Kidney capillary endothelial cell (primary cell): Measurements from ENCODE around the gene THEM5.

Source experiments
- DNase-seq: peaks from one replicate; pipeline ENCODE4 v3.0.0-alpha.2; 2018; ENCODE audit warnings: low spot score

Gene THEM5

DNA sequence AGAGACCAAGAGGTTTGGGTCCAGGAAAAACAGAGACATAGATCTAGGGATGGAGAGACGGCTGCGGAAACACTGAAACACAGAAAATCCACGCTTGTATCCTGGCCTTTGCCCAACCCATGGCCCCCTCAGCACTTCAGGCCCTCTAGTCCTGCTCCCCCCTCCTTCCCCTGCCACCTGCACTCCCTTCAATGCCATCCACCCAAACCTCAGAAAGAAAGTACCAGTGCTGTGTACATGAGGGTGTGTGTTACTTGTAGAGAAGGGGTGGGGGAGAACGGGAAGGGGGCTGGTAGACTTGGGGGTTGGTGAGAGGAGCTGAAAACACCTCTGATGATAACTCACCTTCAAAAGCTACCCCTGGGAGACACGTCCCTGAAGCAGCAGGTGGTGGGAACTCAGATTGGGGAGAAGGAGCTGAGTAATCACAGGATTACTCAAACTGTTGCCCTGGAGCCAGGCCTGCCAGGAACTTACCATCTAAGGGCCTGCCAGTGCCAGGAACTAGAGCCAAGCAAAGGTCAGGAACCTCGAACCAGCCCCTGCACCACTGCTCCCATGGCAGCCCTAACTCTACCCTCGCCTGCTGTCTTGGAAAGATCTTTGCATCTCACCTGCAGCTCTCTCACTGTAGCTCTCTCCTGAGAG is 33.4 kb downstream of the THEM5 start:
- DNase-seq = no peak

DNA sequence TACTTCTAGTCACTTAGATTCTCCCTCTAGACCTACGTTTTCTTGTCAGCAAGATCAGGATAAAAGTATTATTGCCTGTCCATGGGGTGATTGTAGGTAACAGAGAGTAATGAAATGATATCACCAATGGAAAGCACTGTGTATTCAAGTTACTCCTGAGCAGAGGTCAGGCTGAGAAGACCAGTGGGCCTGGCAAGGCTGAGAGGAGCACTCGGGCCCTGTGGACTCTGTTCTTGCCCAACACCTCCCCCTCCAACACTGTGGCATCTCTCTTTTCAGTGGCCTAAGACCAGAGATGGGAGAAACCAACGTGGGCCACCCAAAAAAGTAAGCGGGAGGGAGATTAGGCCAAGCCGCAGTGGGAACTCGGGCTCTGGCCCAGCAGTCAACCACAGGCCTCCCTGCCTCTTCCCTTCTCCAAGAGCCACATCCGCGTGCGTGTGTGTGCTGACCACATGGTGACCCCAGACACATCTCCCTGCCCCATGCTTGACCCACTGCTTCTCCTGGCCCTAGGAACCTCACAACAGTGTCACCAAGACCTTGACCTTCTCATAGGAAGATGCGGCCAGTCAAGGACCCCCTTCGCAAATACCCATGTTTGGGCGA is 34.2 kb downstream of the THEM5 start:
- no peak for DNase-seq

DNA sequence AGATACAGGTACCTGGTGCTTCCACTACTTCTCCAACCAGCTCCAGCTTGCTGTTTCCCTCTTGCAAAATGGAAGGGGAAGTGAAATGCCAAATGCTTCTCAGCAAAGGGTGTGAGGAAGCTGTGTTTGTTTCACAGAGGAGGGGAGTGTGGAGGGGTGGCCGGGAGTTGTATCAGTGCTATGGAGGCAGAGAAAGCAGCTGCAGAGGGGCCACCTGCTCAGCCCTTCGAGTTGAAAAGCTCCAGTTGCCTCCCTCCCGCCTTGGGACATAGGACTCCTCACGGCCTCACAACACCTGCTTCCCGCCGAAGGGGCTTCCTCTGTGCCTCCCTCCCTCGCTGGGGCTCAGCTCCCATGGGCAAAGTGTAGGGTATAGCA is 36.2 kb downstream of the THEM5 start:
- no peak for DNase-seq

DNA sequence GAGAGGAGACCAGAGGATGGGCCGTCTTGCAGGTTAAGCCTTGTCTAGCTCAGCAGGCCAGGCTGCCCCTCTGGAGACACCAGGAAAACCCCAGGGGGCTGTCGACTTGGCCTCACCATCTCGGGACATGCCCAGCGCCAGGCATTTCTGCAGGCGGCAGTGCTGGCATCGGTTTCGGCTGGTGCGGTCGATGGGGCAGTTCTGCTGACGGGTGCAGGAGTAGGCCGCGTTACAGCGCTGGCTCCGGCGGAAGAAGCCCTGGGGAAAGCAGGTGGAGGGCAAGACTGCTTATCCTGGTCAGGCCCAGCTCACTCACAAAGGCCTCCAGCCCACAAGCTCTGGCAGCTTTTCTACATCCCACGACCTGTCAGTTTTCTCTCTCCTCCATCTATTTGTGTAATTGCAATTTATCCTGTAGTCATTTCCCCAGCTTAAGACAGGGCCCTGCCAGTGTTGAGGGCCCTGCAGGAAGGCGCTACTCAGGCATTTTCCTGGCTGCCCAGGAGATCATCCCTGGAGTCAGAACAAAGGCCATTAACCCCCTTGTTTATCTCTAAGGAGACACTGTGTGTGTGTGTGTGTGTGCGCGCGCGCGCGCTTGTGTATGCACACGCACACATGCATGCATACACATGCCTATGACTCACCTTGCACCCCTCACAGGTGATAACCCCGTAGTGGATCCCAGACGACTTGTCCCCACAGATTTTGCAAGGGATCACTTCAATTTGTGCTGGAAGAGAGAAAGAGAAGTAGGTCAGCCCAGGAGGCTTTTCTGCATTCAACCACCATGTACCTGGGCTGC is 36.8 kb downstream of the THEM5 start:
- DNase-seq = no peak

DNA sequence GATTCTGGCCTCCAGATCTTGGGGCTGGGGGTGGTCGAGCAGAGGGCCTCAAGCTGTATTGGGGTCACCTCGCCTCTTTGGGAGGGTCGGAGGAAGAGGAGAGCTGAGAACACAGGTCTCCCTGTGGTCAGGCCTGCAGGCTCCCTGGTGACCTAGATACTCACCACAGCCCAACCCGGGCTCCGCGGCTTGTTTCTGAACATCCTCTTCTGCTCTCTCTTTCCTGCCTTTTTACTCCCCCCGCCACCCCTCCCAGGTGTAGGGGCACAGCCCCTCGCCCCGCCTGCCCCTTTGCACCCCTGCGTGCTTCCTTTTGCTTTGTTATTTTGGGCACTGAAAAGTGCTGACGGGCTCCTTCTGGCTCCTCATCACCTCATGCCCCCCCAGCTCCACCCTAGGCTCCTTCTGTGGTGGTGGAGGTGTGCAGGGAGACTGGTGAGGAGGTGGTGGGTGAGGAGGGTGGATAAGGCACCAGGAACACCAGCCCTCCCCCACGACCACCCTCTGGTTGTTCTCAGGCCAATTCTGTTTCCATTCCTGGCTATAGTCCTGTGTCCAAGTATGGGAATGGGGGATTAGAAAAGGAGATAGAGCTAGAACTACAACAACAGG is 37.7 kb downstream of the THEM5 start:
- no peak for DNase-seq

DNA sequence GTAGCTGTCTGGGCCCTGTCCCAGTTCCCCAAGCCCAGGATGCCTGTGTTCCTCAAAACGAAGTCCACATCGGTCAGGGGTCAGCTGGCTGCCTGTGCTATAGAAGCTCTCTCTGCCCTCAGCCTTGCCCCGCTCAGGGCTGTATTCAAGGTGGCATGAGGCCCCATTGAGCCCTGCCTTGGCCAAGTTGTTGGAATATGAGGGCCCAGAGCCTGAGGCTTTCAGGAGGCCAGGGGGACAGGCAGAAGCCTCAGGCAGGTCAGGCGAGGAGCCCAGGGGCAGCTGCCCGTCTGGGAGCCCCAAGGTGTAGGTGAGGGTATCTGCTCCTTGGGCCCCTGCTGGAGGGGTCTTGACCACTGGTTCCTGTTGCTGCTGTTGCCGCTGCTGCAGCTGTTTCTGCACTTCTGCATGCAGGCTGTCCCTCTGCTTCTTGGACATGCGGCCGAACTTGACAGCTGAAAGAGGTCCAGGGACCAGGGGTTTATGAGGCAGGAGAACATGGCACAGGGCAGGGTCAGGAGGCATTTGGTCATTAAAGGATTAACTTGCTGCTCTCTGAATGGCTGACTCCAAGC is 38.5 kb downstream of the THEM5 start:
- no peak for DNase-seq

DNA sequence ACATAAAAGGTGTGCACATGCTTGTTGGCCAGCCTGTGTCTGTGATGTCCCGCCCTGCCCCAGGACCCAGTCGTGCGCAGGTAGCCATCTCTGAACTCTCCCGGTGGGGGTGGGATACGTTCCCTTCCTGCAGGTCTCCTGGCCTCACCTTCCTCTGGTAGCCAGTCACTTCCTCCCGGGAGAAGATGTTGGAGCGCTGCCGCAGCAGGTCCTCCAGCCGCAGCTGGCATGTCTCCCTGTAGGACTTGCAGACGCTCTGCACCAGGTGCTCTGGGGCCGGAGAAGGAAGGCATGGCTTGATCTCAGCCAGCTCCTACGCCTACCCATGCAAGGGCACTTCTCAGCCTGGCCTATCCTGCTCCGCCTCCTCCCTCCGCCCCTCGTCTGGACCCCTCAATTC is 39.1 kb downstream of the THEM5 start:
- DNase-seq = no peak

DNA sequence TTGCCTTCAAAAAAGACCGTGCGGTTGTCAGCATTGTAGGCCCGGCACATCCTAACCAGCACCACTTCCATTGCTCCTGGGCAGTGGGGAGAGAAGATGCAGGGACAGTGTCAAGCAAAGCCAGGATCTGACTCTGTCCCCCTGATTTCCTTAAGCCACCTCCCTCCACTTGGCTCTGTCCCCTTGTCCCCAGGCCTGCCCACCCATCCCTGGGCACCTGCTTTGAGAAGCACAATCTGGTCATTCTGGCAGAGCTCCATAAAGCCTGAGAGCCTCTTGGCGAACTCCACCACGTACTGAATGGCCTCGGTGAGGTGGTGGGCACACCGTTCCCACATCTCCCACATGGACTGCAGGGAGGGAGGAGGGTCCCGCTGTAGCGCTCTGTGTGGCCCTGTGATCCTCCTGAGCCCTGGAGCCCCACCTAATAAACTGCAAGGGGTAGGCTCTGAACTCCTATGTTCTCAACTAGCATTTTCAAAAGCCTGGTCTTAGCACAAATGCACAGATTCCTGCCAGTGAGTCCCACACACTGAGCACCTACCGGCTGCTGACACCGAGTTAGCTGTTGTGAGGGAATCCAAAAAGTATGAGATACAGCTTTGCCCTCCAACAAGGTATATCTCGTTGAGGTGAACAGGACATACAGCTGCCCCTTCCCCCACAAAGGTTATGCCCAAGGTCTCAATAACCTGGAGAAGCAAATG is 40.1 kb downstream of the THEM5 start:
- DNase-seq = no peak

DNA sequence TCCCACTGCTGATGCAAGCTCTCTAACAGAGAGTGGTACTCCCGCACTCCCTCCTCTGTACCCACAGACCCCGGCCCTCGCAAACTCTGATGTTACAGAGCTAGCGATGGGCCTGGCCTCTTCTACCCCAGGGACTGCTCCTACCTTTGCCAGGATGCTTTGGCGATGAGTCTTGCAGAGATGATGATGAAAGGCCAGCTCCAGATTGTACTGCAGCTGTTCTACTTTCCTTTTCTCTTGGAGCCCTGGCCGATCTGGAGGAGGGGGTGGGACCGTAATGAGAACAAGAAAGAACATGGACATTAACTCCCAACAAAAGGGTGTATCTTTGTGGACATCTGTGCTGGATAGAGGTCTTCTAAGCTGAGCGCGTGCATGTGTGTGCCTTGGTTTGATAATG is 42.3 kb downstream of the THEM5 start:
- DNase-seq = no peak

DNA sequence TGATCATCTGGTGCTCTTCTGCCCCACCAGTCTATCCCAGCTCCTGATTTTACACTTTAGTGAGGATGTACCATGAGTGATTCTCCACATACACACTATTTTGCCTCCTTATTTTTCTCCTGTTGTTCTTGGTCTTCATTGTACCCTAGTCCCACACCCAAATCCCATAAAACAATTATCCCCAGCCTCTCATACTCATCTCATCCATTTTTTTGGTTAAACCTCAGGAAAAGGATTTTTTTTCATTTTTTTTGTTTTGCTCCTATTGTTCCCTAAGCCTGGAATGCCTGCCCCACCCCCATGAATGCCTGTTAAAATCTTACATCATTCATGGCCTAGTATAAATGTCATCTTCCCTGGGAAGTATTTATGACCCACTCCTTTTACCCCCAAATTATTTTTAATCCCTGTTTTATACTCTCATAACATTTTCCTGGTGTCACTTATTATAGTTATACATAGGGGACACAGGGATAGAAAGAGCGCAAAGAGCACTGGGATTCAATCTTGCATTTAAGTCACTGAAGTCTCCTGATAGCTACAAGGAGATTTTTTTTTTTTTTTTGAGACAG is 43.4 kb downstream of the THEM5 start:
- DNase-seq = no peak

DNA sequence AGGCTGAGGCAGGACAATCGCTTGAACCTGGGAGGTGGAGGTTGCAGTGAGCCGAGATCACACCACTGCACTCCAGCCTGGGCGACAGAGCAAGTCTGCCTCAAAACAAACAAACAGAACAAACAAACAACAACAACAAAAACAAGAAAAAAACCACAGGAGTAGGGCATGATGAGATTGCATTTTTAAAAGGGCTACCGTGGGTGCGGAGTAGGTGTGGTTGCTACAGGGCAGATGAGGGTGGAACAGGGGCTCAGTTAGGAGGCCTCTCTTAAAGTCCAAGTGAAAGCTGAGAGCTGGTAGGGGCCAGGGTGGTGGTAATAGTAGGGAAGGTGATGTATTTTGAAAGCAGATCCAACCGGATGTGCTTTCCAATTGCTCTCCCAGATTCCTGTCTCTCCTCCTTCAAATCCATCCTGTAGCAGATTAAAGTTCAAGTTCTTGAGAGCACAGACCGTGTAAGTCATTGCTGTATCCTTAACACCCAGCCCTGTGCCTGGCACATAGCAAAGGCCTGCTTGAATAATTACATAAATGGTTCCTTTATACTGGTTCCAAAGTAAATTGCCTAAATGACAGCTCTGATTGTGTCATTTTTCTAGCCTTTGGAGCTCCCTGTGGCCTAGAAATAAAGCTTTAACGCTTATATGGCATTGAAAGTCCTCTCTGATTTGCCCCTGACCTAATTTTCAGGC is 44.1 kb downstream of the THEM5 start:
- no peak for DNase-seq

DNA sequence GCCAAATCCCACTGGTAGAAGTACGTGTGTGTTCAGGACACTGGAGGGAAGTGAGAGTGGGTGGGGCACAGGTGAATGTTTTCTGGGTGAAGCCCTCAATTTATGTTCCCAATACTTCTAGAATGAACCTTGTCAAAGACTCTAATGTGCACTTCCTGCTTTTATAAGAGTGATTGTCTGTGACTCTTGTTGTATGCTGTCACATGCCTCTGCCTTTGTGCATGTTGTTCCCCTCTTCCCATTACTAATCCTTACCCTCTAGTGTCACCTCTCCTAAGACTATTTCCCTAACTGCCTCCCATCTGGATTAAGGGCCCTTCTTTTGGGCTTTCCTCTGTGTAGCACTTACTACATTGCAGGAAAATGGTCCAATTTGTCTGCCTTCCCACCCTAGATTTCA is 45.7 kb downstream of the THEM5 start:
- no peak for DNase-seq

DNA sequence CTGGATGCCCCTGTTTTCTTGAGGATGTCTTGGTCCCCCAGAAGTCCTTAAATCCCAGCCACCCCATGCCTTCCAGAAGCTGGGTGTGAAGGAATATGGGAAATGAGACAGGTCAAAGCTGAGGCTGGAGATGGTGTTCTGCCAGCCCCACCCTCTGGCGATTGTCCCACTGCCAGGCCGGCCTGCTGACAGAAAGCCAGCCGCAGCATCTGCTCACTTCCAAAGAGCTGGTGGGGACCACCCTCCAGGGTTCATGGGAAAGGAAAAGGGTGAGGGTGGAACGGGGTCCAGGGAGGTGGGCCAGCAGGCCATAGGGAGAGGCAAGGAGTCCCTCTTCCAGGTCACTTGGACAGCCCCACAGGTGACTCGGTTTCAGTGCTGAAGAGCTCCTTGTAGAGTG is 46.4 kb downstream of the THEM5 start:
- no peak for DNase-seq

DNA sequence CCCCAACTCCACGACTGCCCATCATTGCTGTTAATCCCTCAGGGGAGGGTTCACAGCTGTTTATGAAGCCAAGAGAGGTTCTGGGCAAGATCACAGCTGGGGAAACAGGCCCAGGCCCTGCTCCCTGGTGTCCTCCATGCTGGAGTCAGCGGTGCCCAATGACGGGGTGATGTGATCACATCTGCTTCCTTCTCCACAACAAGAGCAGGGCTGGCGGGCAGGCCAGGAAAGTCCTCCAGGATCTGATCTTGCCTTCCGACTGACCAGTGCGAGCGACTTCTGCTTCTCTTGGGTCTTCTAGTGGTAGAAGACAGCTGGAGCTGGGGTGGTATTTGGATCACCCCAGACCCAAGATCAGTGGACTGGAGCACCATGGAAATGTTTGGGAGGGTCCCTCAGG is 47.3 kb downstream of the THEM5 start:
- no peak for DNase-seq

DNA sequence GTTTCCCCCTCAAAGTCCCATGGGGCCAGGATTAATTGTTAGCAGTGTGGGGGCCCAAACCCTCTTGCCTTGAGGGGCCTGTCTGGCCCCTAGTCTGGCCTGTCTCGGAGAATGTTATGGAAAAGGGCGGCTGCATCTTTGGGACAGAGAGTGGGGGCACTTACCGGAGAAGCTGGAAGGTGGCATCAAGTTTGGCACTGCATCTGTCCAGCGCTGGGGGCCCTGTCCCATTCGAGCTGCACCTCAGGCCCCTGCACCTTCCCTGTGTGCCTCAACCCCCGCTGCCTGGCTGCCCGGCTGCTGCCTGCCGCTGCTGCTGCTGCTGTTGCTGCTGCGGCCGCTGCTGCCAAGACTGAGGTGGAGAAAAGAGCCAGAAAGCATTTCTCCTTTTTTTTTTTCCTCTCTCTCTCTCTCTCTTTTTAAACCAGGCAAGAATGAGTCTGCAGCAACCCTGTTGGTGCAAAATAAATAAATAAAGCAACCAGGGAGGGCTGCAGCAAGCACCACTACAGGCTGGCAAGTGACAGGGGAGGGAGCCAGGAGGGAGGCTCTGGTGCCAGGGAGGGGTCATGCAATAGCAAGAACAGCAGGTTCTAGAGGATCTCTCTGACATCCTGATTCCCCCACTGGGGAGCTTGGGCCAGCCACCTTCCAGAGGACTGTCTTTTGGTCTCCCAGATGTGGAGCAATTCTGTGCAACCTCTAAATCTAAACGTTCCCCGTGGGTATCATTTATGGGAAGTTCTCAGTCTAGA is 48.3 kb downstream of the THEM5 start, which contains the start of gene LINGO4:
Gene LINGO4 (minus strand): TSS at position 354 of the 755 bp plus-strand sequence. CDS start 2,715 bp downstream, outside the sequence.
- no peak for DNase-seq

DNA sequence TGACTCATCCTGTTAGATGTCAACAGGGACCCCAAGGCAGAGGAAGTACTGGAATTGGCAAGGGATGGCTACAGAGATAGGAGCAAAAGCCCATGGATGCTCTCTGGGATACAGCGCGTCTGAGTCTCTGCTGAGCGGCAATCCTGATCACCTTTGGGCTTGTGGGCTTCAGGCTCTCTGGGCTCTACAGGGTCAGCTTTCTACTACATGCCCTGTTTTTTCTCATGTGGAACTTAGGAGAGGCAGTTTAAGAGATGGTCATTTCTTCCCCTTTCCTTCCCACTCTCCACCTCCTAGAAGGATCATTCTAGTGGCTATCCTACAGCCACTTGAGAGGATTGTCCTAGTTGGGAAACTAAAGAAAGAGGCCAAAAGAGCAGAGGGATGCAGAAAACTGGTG is 49.6 kb downstream of the THEM5 start:
- DNase-seq = no peak

DNA sequence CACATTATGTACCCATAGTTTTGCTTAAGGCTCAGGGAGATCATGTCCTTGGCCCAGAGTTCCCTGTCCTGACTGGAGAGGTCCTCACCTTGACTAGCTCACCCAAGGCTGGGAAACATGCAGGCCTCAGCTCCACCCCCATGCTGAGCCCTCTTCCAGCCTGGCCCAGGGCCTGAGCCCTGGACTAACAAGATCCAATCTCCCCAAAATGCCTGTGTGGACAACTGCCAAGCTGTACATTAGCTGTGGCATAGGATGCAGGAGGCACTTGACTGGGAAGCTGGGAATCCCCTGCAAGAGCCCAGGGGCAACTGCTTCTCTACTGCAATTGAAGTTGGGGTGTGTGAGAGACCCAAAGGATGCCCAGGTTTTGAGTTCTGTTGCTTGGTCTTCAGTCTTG is 50.3 kb downstream of the THEM5 start:
- no peak for DNase-seq

DNA sequence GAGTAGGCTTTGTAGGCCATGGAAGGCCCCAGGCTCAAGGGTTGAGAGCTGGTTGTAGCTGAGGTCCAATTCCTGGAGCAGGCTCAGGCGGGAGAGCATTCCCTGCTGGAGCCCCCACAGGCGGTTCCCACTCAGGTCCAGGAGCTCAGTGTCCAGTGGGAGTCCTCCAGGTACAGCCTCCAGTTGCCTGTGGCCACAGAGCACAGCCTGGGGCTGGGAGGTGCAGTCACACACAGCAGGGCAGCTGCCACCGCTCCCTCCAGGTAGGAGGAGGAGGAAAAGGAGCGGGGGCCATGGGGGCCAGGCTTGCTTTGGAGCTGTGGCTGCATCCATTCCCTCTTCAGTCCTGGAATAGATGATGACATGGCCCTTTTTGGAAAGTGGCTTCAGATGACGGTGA is 51.1 kb downstream of the THEM5 start:
- DNase-seq = no peak

DNA sequence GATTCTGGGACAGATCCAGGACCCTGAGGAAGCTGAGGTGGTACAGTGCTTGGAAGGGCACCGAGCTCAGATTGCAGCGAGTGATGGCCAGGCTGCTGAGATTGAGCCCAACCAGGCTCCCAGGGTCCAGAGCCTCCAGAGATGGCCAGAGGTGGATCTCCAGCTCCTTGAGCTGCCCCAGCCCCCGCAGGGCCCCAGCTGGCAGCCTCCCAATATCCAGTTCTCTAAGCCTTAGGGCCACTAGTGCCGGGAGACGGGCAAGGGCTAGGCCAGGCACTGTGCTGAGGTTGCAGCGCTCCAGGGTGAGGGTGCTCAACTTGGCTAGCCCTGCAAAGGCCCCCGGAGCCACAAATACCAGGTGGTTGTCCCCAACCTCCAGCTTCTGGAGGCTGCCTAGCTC is 51.7 kb downstream of the THEM5 start:
- no peak for DNase-seq

DNA sequence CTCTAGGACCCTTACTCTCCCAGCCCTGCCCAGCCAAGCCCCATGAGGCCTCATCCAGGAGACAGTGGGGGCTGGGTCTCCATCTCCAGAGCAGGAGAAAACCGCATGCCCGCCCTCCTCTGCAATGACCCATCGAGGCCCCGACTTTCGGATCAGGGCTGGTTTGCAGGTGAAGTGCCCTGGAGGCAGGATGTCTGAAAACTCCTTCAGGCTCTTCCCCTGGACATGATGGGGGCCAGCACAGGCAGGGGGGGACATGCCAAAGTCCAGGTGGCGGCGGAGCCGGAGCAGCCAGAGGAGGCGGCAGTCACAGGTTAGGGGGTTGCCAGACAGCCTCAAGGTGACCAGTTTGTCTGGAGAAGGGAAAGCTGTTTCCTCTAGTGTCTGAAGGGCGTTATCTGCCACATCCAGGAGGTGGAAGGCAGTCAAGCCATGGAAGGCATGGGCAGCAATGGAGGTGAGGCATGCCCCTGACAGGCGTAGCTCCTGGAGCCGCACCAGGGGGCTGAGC is 52.1 kb downstream of the THEM5 start:
- DNase-seq = no peak
